ENCODE data around the gene DYRK3.

- TF ChIP-seq POLR2AphosphoS5 (IDR thresholded peaks at IDR 0.05; ENCODE audit: low read length), result no peak
- TF ChIP-seq SMAD1 (IDR thresholded peaks at IDR 0.05; ENCODE audit: low read depth, partially characterized antibody), result no peak
- TF ChIP-seq HDAC6 (IDR thresholded peaks at IDR 0.05; ENCODE audit: unreplicated experiment), result no peak
- TF ChIP-seq STAT1 (conservative IDR thresholded peaks at IDR 0.05), result no peak
- TF ChIP-seq TCF7 (IDR thresholded peaks at IDR 0.05; ENCODE audit: borderline replicate concordance), result no peak
- no peak for TF ChIP-seq ZNF217 (IDR thresholded peaks at IDR 0.05)
- no peak for TF ChIP-seq EP300 (IDR thresholded peaks at IDR 0.05; ENCODE audit: borderline replicate concordance in 1 of 2, control insufficient read depth in 1 of 2, low read depth in 2 of 2, low read length in 2 of 2)
- no peak for TF ChIP-seq CTCF (IDR thresholded peaks at IDR 0.05 in 2 of 3, conservative IDR thresholded peaks at IDR 0.05 in 1 of 3; ENCODE audit: control insufficient read depth in 2 of 3, extremely low read depth in 1 of 3, insufficient read depth in 1 of 3, low read depth in 3 of 3, low read length in 3 of 3)
- TF ChIP-seq MAX (IDR thresholded peaks at IDR 0.05; ENCODE audit: low read depth, low read length), result no peak
- no peak for TF ChIP-seq POLR2A (IDR thresholded peaks at IDR 0.05; ENCODE audit: low read depth, low read length)
- TF ChIP-seq SMARCA5 (IDR thresholded peaks at IDR 0.05), result no peak
- TF ChIP-seq NFYB (IDR thresholded peaks at IDR 0.05; ENCODE audit: insufficient read depth, low read depth, low read length), result no peak
Measured at GRCh38 chr1:206655471-206655882, 20.1 kb downstream of the DYRK3 start.
